Calu3 (cell line): ENCODE measurements around the gene C16orf86. TPM values are rescaled to one million over a fixed set of nuclear protein-coding genes. Genes with fewer than 3 reads are reported as not detected.
A peak's percentile ranks its signal among the peaks of the same experiment; 100 is the strongest.

Experiments
- BruUV-seq: library from RNA; stranded (reverse); fragments of 400-500 nt; replicated peaks from 2 replicates; lab custom pipeline; 2021; lab: Mats Ljungman, UMichigan
- CTCF ChIA-PET: fragments of 300-600 bp; sonication (Branson Sonifier 250); formaldehyde crosslinking; loops from one replicate; lab custom pipeline; 2022; ENCODE audit warnings: antibody characterized with exemption; lab: Charles Lee
- DNase-seq: peaks from one replicate; pipeline ENCODE4 v3.0.0; 2022
- H3K27ac Mint-ChIP-seq: one replicate; pipeline ENCODE4 v1.8.0; 2022; ENCODE audit warnings: mixed read lengths; ENCODE audit not compliant: unreplicated experiment
- H3K27me3 Mint-ChIP-seq: one replicate; pipeline ENCODE4 v1.8.0; 2022; ENCODE audit warnings: mixed read lengths; ENCODE audit not compliant: unreplicated experiment
- H3K36me3 Mint-ChIP-seq: one replicate; pipeline ENCODE4 v1.8.0; 2022; ENCODE audit warnings: mild to moderate bottlenecking, moderate library complexity, mixed read lengths; ENCODE audit not compliant: insufficient read depth, unreplicated experiment
- H3K4me1 Mint-ChIP-seq: one replicate; pipeline ENCODE4 v1.8.0; 2022; ENCODE audit warnings: mild to moderate bottlenecking, low read depth, mixed read lengths; ENCODE audit not compliant: unreplicated experiment
- H3K4me3 Mint-ChIP-seq: one replicate; pipeline ENCODE4 v1.8.0; 2022; ENCODE audit warnings: mild to moderate bottlenecking, low read depth, moderate library complexity, mixed read lengths; ENCODE audit not compliant: unreplicated experiment
- H3K9me3 Mint-ChIP-seq: one replicate; pipeline ENCODE4 v1.8.0; 2022; ENCODE audit warnings: low read depth, mixed read lengths; ENCODE audit not compliant: unreplicated experiment
- intact Hi-C: fragments of 100-400 bp; cut with micrococcal nuclease; formaldehyde crosslinking; loops from one replicate; pipeline ENCODE4 v1.10.0; 2022; ENCODE audit not compliant: unreplicated experiment
- total RNA-seq: library from RNA; stranded (reverse); gene quantifications from 2 replicates; pipeline ENCODE4 v1.2.3, GENCODE V29; 2022
- TF ChIP-seq, protein P1 (sequence below): fragments of 200-600 bp; IDR thresholded peaks from one replicate; pipeline ENCODE4 v1.8.0; 2022; ENCODE audit warnings: antibody characterized with exemption; ENCODE audit not compliant: unreplicated experiment

Gene C16orf86
- total RNA-seq, 1 experiment from 2014 or later = 0.68 TPM

DNA sequence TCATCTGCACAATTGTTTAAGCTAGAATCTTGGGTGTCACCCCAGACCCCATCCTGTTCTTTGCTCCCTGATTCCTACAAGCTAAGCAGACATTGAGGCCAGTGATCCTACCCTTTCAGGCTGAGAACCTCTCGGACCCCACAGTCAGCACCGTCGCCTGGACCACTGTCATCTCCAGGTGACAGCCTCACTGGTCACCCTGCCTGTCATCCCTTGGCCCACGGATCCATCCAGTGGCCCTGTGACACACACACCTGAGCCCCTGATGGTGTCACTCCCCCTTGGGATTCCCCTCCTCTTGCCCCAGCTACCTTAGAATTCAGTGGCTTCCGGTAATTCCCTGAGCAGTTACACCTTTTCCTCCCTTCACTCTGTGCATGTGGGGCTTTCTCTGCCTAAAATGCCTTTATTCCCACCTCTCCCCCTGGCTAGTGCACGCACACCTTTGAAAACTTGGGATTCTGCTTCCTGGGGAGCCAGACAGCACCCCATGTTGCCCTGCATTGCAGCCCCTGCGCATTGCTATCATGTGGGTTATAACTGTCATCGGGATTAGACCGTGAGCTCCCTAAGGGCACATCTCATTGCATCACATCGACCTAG is 3.0 kb downstream of the C16orf86 start:
- no TSS peak for BruUV-seq
- Mint-ChIP-seq H3K27me3 (no peaks in the 10 kb centered on the region), H3K4me3 (no peak overlapping the region), H3K4me1 (peaks cover 13% of the 10 kb centered on the region), H3K27ac (no peak overlapping the region), H3K36me3 (peaks cover 42% of the 10 kb centered on the region), H3K9me3 (no peaks in the 10 kb centered on the region)
- DNase-seq = no peak
- intact Hi-C loops = loop anchor here (5.0 kb wide), 1 partner anchor 122 kb away; no protein-coding TSS in a partner anchor
- CTCF ChIA-PET = interaction anchor here (0.5 to 4.1 kb wide), 2 partner anchors 46 to 148 kb away, joined by 3 to 31 read pairs; no protein-coding TSS in a partner anchor
- TF ChIP-seq, protein P1, sequence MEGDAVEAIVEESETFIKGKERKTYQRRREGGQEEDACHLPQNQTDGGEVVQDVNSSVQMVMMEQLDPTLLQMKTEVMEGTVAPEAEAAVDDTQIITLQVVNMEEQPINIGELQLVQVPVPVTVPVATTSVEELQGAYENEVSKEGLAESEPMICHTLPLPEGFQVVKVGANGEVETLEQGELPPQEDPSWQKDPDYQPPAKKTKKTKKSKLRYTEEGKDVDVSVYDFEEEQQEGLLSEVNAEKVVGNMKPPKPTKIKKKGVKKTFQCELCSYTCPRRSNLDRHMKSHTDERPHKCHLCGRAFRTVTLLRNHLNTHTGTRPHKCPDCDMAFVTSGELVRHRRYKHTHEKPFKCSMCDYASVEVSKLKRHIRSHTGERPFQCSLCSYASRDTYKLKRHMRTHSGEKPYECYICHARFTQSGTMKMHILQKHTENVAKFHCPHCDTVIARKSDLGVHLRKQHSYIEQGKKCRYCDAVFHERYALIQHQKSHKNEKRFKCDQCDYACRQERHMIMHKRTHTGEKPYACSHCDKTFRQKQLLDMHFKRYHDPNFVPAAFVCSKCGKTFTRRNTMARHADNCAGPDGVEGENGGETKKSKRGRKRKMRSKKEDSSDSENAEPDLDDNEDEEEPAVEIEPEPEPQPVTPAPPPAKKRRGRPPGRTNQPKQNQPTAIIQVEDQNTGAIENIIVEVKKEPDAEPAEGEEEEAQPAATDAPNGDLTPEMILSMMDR = no peak

DNA sequence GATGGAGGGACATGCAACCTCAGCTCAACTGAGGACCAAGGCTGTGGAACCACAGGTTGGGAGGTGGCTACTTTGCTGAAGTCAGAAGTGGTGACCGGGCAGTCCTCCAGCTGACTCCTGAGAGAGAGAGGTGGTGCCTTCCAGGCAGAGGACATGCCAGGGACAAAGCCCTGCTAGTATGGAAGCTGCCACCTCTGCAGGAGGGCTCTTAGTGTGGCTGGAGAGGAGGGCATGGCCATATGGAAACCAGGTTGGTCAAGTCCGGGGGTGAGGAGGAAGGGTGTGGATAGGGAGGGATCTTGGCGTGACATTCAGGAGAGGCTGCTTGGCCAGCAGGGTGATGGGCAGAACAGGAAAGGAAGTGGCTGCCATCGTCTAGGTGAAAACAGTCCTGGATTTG is 5.7 kb downstream of the C16orf86 start:
- CTCF ChIA-PET = interaction anchor here (0.8 to 1.8 kb wide), 7 partner anchors 9 to 262 kb away, joined by 3 to 10 read pairs (median 3); partner anchors contain the start of genes GFOD2, RANBP10 and TSNAXIP1
- TF ChIP-seq, protein P1 = no peak
- DNase-seq = no peak
- BruUV-seq = no TSS peak
- no peaks in the 10 kb centered on the region for H3K9me3 Mint-ChIP-seq
- peaks cover 13% of the 10 kb centered on the region for H3K4me1 Mint-ChIP-seq
- H3K36me3 Mint-ChIP-seq = peaks cover 28% of the 10 kb centered on the region
- no peak overlapping the region for H3K4me3 Mint-ChIP-seq
- intact Hi-C loops = loop anchor here (2.0 kb wide), 1 partner anchor 256 kb away; no protein-coding TSS in a partner anchor
- peak overlapping the region; percentile 31 for H3K27ac Mint-ChIP-seq
- H3K27me3 Mint-ChIP-seq = no peaks in the 10 kb centered on the region

DNA sequence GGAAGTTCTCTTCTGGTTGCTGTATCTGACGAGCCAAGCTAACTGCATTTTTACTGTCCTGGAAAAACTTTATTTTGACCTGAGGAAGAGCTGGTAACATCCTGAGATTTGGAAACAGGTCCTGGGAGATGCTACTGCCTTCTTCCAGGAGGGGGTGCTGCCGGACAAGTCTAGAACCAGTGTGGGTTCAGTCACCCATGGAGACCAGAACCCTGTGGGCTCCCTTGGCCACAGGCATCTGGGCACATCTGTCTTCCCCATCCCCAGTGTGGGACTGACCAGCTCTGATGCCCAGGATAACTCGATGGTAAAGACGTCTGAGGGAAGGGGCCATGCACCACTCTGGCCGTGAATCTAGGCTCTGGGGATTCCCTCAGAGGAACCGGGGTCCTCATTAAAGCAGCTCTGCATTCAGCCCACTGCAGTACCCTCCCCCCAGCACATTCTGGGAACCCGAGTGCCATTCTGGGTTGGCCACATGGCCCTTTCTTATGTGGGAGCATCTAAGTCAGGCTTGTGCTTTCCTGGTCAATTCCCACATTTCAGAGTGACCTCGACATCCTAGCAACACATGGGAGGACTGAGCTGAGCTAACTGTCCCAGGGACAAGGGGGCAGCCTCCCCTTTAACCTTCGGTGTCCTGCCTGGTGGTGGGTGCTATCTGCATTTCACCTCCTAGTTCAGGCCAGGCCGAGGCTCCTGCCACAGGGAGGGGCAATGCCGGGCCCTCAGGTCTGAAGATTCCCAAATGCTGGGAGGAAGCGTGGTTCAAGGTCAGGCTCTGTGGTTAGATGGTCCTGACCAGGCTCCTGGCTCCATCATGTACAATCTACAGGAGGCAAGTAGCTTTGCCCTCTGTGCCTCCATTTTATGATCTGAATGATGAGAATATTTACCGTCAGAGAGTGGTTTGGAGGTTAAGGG is 6.4 kb downstream of the C16orf86 start:
- H3K27ac Mint-ChIP-seq = peak overlapping the region; percentile 31
- peaks cover 13% of the 10 kb centered on the region for H3K4me1 Mint-ChIP-seq
- peak; percentile 71 for DNase-seq

More for the DNA sequence above, 6.4 kb downstream of the C16orf86 start:
- Mint-ChIP-seq H3K9me3 (no peaks in the 10 kb centered on the region), H3K36me3 (peaks cover 21% of the 10 kb centered on the region), H3K4me3 (no peak overlapping the region), H3K27me3 (no peaks in the 10 kb centered on the region)
- intact Hi-C loops = loop anchor here (2.0 kb wide), 1 partner anchor 256 kb away; no protein-coding TSS in a partner anchor
- CTCF ChIA-PET = interaction anchor here (0.6 to 1.8 kb wide), 8 partner anchors 10 to 265 kb away, joined by 3 to 10 read pairs (median 4); partner anchors contain the start of genes GFOD2, RANBP10 and TSNAXIP1
- TF ChIP-seq, protein P1 = peak; percentile 60
- BruUV-seq = no TSS peak
